ENCODE measurements around the gene MISP3. TPM values are rescaled to one million over a fixed set of nuclear protein-coding genes. Genes with fewer than 3 reads are reported as not detected.
"Not testable (repeated sequence)": the region's sequence is repeated elsewhere in the genome, so short reads cannot be mapped to it uniquely, and the experiment has no call there.

MISP3 gene
- polyA plus RNA-seq, 6 donors from 2014 or later, result 0.16 to 0.53 (median 0.20) TPM; not detected in 3

DNA sequence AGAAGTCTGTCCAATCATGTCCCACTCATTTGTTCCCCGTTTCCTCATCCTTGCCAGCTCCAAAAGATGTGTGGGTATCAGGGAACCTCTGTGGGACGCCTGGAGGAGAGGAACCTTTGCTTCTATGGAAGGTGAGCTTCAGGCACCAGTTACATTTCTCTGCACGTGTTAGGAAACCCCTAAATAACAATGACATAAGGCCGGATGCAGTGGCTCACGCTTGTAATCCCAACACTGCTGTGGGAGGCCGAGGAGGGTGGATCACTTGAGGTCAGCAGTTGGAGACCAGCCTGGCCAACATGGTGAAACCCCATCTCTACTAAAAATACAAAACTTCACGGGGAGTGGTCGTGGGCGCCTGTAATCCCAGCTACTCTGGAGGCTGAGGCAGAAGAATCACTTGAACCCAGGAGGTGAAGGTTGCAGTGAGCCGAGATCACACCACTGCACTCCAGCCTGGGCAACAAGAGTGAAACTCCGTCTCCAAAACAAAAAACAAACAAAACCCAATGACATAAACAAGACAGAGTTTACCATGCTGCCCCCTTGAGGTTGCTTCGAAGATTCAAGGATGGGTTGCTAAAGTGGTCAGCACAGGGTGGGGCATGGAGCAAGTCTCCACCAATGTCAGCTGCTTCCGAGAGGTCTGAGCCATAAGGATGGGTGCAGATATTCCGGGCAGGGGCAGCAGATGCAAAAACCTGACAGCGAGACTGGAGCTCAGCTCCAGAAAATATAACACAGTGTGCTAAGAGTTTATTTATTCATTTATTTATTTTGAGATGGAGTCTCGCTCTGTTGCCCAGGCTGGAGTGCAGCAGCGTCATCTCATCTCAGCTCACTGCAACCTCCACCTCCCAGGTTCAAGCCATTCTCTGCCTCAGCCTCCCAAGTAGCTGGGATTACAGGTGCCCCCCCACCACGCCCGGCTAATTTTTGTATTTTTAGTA, 29.7 kb upstream of the MISP3 start:
- Mint-ChIP-seq H3K27ac (peak overlapping the region in 5 of 6 donors; percentile 62 to 91 (median 89)), H3K4me1 (peaks cover 7 to 22% (median 18%) of the 10 kb centered on the region in 3 donors), H3K4me3 (peak overlapping the region in 1 of 8 donors; percentile 25)
- not testable (repeated sequence) for H3K9me3 Mint-ChIP-seq, DNase-seq, H3K36me3 Mint-ChIP-seq, H3K27me3 Mint-ChIP-seq
- ATAC-seq (ENCODE audit: low read depth in 2 of 2), result peak; percentile 75 to 78

DNA sequence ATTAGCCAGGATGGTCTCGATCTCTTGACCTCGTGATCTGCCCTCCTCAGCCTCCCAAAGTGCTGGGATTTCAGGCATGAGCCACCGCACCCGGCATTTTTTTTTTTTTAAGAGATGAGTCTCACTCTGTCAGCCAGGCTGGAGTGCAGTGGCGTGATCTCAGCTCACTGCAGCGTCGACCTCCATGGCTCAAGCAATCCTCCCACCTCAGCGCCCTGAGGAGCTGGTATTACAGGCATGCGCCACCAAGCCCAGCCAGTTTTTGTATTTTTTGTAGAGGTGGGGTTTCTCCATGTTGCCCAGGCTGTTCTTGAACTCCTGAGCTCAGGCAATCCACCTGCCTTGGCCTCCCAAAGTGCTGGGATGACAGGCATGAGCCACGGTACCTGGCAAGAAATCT, 24.7 kb upstream of the MISP3 start:
- not testable (repeated sequence) for H3K27me3 Mint-ChIP-seq; DNase-seq; H3K27ac Mint-ChIP-seq; H3K4me3 Mint-ChIP-seq; H3K9me3 Mint-ChIP-seq; ATAC-seq (ENCODE audit: low read depth in 2 of 2)
- H3K4me1 Mint-ChIP-seq, result peaks cover 3 to 13% (median 7%) of the 10 kb centered on the region in 3 donors
- peaks cover 4 to 14% of the 10 kb centered on the region in 2 donors for H3K36me3 Mint-ChIP-seq

GRCh38 chr19:14048443-14049153, 24.0 kb upstream of the MISP3 start:
- Mint-ChIP-seq H3K36me3 (peaks cover 4 to 14% of the 10 kb centered on the region in 2 donors), H3K9me3 (peaks cover 0 to 2% (median 0%) of the 10 kb centered on the region in 7 donors), H3K4me1 (peaks cover 0 to 10% (median 4%) of the 10 kb centered on the region in 3 donors), H3K27me3 (no peaks in the 10 kb centered on the region), H3K4me3 (peak overlapping the region in 1 of 8 donors; percentile 41), H3K27ac (peak overlapping the region in 3 of 6 donors; percentile 3 to 78 (median 28))
- peak; percentile 84 to 89 for ATAC-seq (ENCODE audit: low read depth in 2 of 2)
- peak; percentile 69 for DNase-seq

- H3K36me3 Mint-ChIP-seq, result peaks cover 4 to 14% of the 10 kb centered on the region in 2 donors
- H3K27ac Mint-ChIP-seq, result peak overlapping the region in 1 of 6 donors; percentile 61
- peaks cover 0 to 4% (median 0%) of the 10 kb centered on the region in 7 donors for H3K9me3 Mint-ChIP-seq
- peaks cover 0 to 7% (median 3%) of the 10 kb centered on the region in 3 donors for H3K27me3 Mint-ChIP-seq
- ATAC-seq (ENCODE audit: low read depth in 2 of 2), result no peak
- no peak overlapping the region for H3K4me3 Mint-ChIP-seq
- H3K4me1 Mint-ChIP-seq, result peaks cover 3 to 10% (median 4%) of the 10 kb centered on the region in 3 donors
- no peak for DNase-seq
Observed at GRCh38 chr19:14050512-14050911, 22.1 kb upstream of the MISP3 start.

GRCh38 chr19:14050961-14051360, 21.6 kb upstream of the MISP3 start:
- not testable (repeated sequence) for H3K27me3 Mint-ChIP-seq; H3K9me3 Mint-ChIP-seq; H3K4me3 Mint-ChIP-seq; ATAC-seq (ENCODE audit: low read depth in 2 of 2); DNase-seq
- peak overlapping the region in 1 of 6 donors; percentile 36 for H3K27ac Mint-ChIP-seq
- H3K36me3 Mint-ChIP-seq, result peaks cover 4 to 14% of the 10 kb centered on the region in 2 donors
- peaks cover 4 to 10% (median 4%) of the 10 kb centered on the region in 3 donors for H3K4me1 Mint-ChIP-seq

GRCh38 chr19:14051980-14052379, 20.6 kb upstream of the MISP3 start:
- H3K36me3 Mint-ChIP-seq, result peaks cover 4 to 14% of the 10 kb centered on the region in 2 donors

DNA sequence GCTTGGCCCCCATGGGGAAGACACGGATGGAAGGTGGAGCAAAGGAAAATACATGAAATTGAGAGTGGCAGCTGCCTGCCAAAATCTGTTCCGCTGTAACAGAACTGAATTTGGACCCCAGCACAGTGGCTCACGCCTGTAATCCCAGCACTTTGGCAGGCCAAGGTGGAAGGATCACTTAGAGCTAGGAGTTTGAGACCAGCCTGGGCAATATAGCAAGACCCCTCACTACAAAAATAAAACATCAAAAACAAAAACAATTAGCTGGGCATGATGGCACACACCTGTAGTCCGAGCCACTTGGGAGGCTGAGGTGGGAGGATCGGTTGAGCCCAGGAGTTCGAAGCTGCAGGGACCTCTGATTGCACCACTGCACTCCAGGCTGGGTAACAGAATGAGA, 20.1 kb upstream of the MISP3 start:
- Mint-ChIP-seq H3K36me3 (peaks cover 4 to 14% of the 10 kb centered on the region in 2 donors), H3K27ac (peak overlapping the region in 1 of 6 donors; percentile 65), H3K4me3 (no peak overlapping the region), H3K27me3 (peaks cover 0 to 18% (median 4%) of the 10 kb centered on the region in 3 donors), H3K4me1 (peaks cover 4 to 15% (median 4%) of the 10 kb centered on the region in 3 donors), H3K9me3 (peaks cover 0 to 4% (median 0%) of the 10 kb centered on the region in 7 donors)
- ATAC-seq (ENCODE audit: low read depth in 2 of 2) (no peak), DNase-seq (no peak)

More at GRCh38 chr19:14051980-14052379, 20.6 kb upstream of the MISP3 start:
- ATAC-seq (ENCODE audit: low read depth in 2 of 2) (no peak), DNase-seq (no peak)
- Mint-ChIP-seq H3K27me3 (peaks cover 0 to 13% (median 4%) of the 10 kb centered on the region in 3 donors), H3K4me1 (peaks cover 4 to 14% (median 4%) of the 10 kb centered on the region in 3 donors), H3K27ac (peak overlapping the region in 1 of 6 donors; percentile 60), H3K4me3 (no peak overlapping the region), H3K9me3 (peaks cover 0 to 4% (median 0%) of the 10 kb centered on the region in 7 donors)

DNA sequence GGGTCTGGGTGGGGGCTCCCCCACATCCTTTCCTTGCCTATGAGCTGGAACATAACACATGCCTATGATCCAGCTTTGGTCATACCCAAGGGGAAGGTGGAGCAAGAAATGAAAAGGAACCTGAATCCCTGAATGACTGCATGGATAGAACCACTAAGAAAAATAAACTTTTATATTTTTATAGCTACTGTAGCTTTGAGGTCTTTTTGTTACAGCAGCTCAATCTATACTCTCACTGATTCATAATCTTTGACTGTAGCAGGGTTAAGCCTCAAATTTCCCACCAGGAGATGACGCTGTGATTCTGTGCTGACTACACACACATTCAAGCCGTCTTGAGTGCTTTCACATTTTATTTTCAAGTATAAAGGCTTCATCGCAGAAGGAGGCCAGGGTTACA, 19.6 kb upstream of the MISP3 start:
- Mint-ChIP-seq H3K4me1 (peaks cover 9 to 20% (median 10%) of the 10 kb centered on the region in 3 donors), H3K9me3 (peaks cover 0 to 4% (median 0%) of the 10 kb centered on the region in 7 donors), H3K27me3 (peaks cover 4 to 23% (median 6%) of the 10 kb centered on the region in 3 donors), H3K36me3 (peaks cover 4 to 17% of the 10 kb centered on the region in 2 donors), H3K4me3 (peak overlapping the region in 1 of 8 donors; percentile 33), H3K27ac (no peak overlapping the region)
- DNase-seq (no peak), ATAC-seq (ENCODE audit: low read depth in 2 of 2) (no peak)

- peaks cover 4 to 22% of the 10 kb centered on the region in 2 donors for H3K36me3 Mint-ChIP-seq
Observed at GRCh38 chr19:14053500-14053899, 19.1 kb upstream of the MISP3 start.

GRCh38 chr19:14054099-14054498, 18.5 kb upstream of the MISP3 start:
- Mint-ChIP-seq H3K36me3 (peaks cover 4 to 25% of the 10 kb centered on the region in 2 donors), H3K27me3 (peaks cover 13 to 34% (median 16%) of the 10 kb centered on the region in 3 donors), H3K4me1 (peaks cover 20 to 25% (median 20%) of the 10 kb centered on the region in 3 donors), H3K4me3 (no peak overlapping the region), H3K27ac (peak overlapping the region in 1 of 6 donors; percentile 88), H3K9me3 (peaks cover 0 to 4% (median 0%) of the 10 kb centered on the region in 7 donors)
- no peak for ATAC-seq (ENCODE audit: low read depth in 2 of 2)
- DNase-seq, result no peak

More at GRCh38 chr19:14053500-14053899, 19.1 kb upstream of the MISP3 start:
- H3K27ac Mint-ChIP-seq, result no peak overlapping the region
- no peak for ATAC-seq (ENCODE audit: low read depth in 2 of 2)
- no peak overlapping the region for H3K4me3 Mint-ChIP-seq
- H3K4me1 Mint-ChIP-seq, result peaks cover 14 to 23% (median 14%) of the 10 kb centered on the region in 3 donors
- peaks cover 7 to 28% (median 10%) of the 10 kb centered on the region in 3 donors for H3K27me3 Mint-ChIP-seq
- H3K9me3 Mint-ChIP-seq, result peaks cover 0 to 4% (median 0%) of the 10 kb centered on the region in 7 donors
- DNase-seq, result no peak

- H3K9me3 Mint-ChIP-seq, result peaks cover 0 to 4% (median 0%) of the 10 kb centered on the region in 7 donors
- DNase-seq, result no peak
- peak overlapping the region in 1 of 6 donors; percentile 86 for H3K27ac Mint-ChIP-seq
- no peak overlapping the region for H3K4me3 Mint-ChIP-seq
- H3K27me3 Mint-ChIP-seq, result peaks cover 18 to 40% (median 22%) of the 10 kb centered on the region in 3 donors
- peaks cover 4 to 25% of the 10 kb centered on the region in 2 donors for H3K36me3 Mint-ChIP-seq
- ATAC-seq (ENCODE audit: low read depth in 2 of 2), result no peak
- H3K4me1 Mint-ChIP-seq, result peaks cover 20 to 25% (median 20%) of the 10 kb centered on the region in 3 donors
Observed at GRCh38 chr19:14054721-14055120, 17.9 kb upstream of the MISP3 start.

DNA sequence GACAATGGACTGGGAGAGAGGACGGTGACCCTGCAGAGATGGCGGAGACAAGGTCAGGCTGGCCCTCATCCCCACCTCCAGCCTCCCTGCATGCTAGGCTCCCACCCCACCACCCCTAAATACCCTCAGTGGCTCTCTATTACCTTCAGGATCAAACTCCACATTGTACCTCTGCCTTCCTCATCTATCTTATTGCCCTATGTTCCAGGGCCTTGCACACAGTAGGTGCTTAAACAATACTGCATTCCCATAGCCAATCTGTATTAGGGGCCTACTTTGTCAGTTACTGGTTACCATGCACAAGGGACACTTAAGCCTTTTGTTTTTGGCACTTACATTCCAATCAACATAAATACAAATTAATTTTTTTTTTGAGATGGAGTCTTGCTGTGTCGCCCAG, 17.2 kb upstream of the MISP3 start:
- peaks cover 25 to 46% (median 28%) of the 10 kb centered on the region in 3 donors for H3K27me3 Mint-ChIP-seq
- DNase-seq, result no peak
- no peak overlapping the region for H3K4me3 Mint-ChIP-seq
- peaks cover 20 to 25% (median 20%) of the 10 kb centered on the region in 3 donors for H3K4me1 Mint-ChIP-seq
- peaks cover 1 to 25% of the 10 kb centered on the region in 2 donors for H3K36me3 Mint-ChIP-seq
- no peak overlapping the region for H3K27ac Mint-ChIP-seq
- no peak for ATAC-seq (ENCODE audit: low read depth in 2 of 2)
- peaks cover 0 to 4% (median 0%) of the 10 kb centered on the region in 7 donors for H3K9me3 Mint-ChIP-seq

Data from naive B cell (primary cell).